ENCODE data around the gene CES2.
"Not testable (repeated sequence)": the region's sequence is repeated elsewhere in the genome, so short reads cannot be mapped to it uniquely, and the experiment has no call there.

- TF ChIP-seq, protein P1, sequence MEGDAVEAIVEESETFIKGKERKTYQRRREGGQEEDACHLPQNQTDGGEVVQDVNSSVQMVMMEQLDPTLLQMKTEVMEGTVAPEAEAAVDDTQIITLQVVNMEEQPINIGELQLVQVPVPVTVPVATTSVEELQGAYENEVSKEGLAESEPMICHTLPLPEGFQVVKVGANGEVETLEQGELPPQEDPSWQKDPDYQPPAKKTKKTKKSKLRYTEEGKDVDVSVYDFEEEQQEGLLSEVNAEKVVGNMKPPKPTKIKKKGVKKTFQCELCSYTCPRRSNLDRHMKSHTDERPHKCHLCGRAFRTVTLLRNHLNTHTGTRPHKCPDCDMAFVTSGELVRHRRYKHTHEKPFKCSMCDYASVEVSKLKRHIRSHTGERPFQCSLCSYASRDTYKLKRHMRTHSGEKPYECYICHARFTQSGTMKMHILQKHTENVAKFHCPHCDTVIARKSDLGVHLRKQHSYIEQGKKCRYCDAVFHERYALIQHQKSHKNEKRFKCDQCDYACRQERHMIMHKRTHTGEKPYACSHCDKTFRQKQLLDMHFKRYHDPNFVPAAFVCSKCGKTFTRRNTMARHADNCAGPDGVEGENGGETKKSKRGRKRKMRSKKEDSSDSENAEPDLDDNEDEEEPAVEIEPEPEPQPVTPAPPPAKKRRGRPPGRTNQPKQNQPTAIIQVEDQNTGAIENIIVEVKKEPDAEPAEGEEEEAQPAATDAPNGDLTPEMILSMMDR (conservative IDR thresholded peaks at IDR 0.05; ENCODE audit: low read length), result not testable (repeated sequence)
- TF ChIP-seq EZH2phosphoT487 (IDR thresholded peaks at IDR 0.05; ENCODE audit: borderline replicate concordance), result not testable (repeated sequence)
Measured at GRCh38 chr16:66974156-66974931, 39.0 kb downstream of the CES2 start.
